SU-DHL-6 (cell line): ENCODE measurements around the gene RSPH4A.

Experiments
- EZH2phosphoT487 ChIP-seq: fragments of 200-600 bp; sonication (generic), shearing (Covaris generic); conservative IDR thresholded peaks from 2 replicates; pipeline ENCODE4 v1.6.1; 2018; ENCODE audit warnings: mild to moderate bottlenecking, antibody characterized with exemption, low read length, moderate library complexity, mixed read lengths
- TF ChIP-seq, protein P1 (sequence below): fragments of 200-600 bp; sonication (generic); IDR thresholded peaks from one replicate; pipeline ENCODE4 v1.5.1; 2017; ENCODE audit warnings: antibody characterized with exemption, mild to moderate bottlenecking, low read length, moderate library complexity; ENCODE audit not compliant: insufficient read depth, poor library complexity, severe bottlenecking

- TF ChIP-seq, protein P1, sequence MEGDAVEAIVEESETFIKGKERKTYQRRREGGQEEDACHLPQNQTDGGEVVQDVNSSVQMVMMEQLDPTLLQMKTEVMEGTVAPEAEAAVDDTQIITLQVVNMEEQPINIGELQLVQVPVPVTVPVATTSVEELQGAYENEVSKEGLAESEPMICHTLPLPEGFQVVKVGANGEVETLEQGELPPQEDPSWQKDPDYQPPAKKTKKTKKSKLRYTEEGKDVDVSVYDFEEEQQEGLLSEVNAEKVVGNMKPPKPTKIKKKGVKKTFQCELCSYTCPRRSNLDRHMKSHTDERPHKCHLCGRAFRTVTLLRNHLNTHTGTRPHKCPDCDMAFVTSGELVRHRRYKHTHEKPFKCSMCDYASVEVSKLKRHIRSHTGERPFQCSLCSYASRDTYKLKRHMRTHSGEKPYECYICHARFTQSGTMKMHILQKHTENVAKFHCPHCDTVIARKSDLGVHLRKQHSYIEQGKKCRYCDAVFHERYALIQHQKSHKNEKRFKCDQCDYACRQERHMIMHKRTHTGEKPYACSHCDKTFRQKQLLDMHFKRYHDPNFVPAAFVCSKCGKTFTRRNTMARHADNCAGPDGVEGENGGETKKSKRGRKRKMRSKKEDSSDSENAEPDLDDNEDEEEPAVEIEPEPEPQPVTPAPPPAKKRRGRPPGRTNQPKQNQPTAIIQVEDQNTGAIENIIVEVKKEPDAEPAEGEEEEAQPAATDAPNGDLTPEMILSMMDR: no peak
- no peak for TF ChIP-seq EZH2phosphoT487
Measured at GRCh38 chr6:116672306-116672705, 56.0 kb downstream of the RSPH4A start.
